GM10248 (cell line): Measurements from ENCODE around the gene KITLG.

Experiments
- CTCF ChIA-PET: fragments of 300-600 bp; sonication (Branson Sonifier 250); formaldehyde crosslinking; extraction: SDS; loops from one replicate; lab custom pipeline; 2021; ENCODE audit warnings: antibody characterized with exemption; lab: Yijun Ruan, JAX
- POLR2A ChIA-PET: fragments of 350-650 bp; sonication (Branson Sonifier 250); formaldehyde crosslinking; extraction: SDS; loops from one replicate; lab custom pipeline; 2020; ENCODE audit warnings: antibody characterized with exemption; lab: Yijun Ruan, JAX
- DNase-seq: peaks from one replicate; pipeline ENCODE4 v3.0.0; 2012; ENCODE audit errors: extremely low spot score
- CTCF ChIP-seq: IDR thresholded peaks from 2 replicates; pipeline ENCODE4 v1.5.1; 2012; ENCODE audit warnings: mild to moderate bottlenecking, low read depth; ENCODE audit errors: extremely low read depth, missing control alignments, control extremely low read depth

The KITLG gene

GRCh38 chr12:88494520-88494919 is 85.8 kb downstream of the KITLG start:
- no peak for DNase-seq
- ChIA-PET POLR2A (no interaction called here), CTCF (no interaction called here)
- TF ChIP-seq CTCF = no peak

DNA sequence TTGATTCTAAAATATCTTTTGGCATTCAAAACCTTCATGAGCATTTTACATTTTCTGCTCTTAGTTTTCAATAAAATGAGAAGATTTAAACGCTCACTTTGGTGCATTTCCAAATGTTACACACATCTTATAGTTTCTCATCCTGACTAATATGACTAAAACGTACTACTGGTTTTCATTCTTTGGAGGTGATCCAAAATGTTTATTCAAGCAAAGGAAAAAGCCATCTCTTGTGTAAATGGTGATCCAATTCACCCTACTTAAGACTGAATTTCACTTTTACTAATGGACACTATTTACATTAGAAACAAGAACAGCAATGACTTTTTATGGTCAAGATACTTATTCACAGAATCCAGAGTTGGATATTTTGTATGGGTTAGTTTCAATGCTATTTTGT is 86.6 kb downstream of the KITLG start:
- no peak for DNase-seq
- CTCF ChIA-PET = no interaction called here
- no peak for TF ChIP-seq CTCF

GRCh38 chr12:88490425-88490824 is 89.8 kb downstream of the KITLG start:
- DNase-seq = no peak
- CTCF ChIA-PET = no interaction called here
- POLR2A ChIA-PET = no interaction called here
- TF ChIP-seq CTCF = no peak

More for the DNA sequence above, 86.6 kb downstream of the KITLG start:
- POLR2A ChIA-PET = no interaction called here

GRCh38 chr12:88472775-88473174 is 107.5 kb downstream of the KITLG start:
- POLR2A ChIA-PET = no interaction called here
- TF ChIP-seq CTCF = no peak
- CTCF ChIA-PET = interaction anchor here (0.7 kb wide), 1 partner anchor 39 kb away, joined by 3 read pairs; no protein-coding TSS in a partner anchor
- DNase-seq = no peak

GRCh38 chr12:88472248-88472647 is 108.0 kb downstream of the KITLG start:
- ChIA-PET POLR2A (no interaction called here), CTCF (interaction anchor here (0.7 kb wide), 1 partner anchor 38 kb away, joined by 3 read pairs; no protein-coding TSS in a partner anchor)
- TF ChIP-seq CTCF = no peak
- DNase-seq = no peak

DNA sequence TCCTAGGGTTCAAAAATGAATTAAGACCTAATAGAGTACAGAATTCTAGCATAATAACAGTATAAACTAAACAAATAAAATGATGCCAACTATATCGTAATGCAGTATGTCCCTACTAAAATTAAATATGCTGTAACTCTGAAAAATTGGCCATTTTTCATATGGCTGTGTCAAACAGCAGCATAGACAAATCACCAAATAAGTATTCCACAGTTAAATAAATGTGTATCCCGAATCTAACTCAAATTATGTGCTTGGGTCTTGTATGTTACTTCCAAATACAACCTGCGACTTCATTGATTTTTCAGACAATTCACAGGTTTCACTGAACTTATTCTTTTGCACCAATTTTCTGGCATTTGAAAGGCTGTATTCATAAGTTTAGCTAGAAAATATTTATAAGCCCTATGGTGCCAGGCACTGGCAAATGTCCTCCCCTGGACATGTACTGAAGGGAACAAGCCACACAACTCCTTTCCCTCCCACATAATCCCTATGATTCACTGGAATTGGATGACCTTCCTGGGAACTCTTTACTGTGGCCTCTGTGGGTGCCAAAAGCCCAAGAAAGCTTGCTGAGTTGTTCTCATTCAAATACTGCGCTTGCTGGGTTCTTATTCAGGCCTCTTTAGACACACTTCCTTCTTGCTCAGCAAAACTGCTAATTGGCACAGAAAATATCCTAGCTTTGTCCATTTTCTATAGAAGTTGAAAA is 108.8 kb downstream of the KITLG start:
- CTCF ChIA-PET = no interaction called here
- DNase-seq = no peak
- POLR2A ChIA-PET = no interaction called here
- no peak for TF ChIP-seq CTCF
